AG09309 (cell line): ENCODE data around the gene DPH3.

Experiments used
- DNase-seq: peaks from one replicate; pipeline ENCODE4 v3.0.0-alpha.2; 2010; ENCODE audit warnings: low read depth
- H3K4me3 ChIP-seq: 2 replicates; pipeline ENCODE4 v1.5.1; 2011; ENCODE audit warnings: mild to moderate bottlenecking, low read depth, low read length, moderate library complexity; ENCODE audit not compliant: control insufficient read depth
- TF ChIP-seq, protein P1 (sequence below): IDR thresholded peaks from 2 replicates; pipeline ENCODE4 v1.5.1; 2011; ENCODE audit warnings: mild to moderate bottlenecking, low read depth, low read length, inconsistent platforms; ENCODE audit not compliant: insufficient read depth, control insufficient read depth; ENCODE audit errors: missing control alignments

DPH3 gene

DNA sequence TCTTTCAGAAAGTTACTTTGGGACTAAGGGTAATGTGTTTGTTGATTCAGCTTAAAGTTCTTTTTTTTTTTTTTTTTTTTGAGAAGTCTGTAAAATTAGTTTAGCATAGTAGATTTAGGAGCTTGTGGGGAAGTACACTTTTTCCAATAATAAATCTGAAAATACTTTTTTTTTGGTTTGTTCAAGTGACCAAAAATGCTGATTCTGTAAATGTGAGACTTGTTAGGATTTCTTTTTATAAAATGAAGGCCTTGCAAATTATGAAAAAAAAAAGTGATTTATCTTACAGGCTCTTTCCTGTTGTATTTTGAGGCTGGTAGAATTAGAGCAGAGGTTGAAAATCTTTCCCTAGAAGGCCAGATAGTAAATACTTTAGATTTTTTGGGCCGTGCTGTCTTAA lies 7.8 kb upstream of the DPH3 start:
- TF ChIP-seq, protein P1, sequence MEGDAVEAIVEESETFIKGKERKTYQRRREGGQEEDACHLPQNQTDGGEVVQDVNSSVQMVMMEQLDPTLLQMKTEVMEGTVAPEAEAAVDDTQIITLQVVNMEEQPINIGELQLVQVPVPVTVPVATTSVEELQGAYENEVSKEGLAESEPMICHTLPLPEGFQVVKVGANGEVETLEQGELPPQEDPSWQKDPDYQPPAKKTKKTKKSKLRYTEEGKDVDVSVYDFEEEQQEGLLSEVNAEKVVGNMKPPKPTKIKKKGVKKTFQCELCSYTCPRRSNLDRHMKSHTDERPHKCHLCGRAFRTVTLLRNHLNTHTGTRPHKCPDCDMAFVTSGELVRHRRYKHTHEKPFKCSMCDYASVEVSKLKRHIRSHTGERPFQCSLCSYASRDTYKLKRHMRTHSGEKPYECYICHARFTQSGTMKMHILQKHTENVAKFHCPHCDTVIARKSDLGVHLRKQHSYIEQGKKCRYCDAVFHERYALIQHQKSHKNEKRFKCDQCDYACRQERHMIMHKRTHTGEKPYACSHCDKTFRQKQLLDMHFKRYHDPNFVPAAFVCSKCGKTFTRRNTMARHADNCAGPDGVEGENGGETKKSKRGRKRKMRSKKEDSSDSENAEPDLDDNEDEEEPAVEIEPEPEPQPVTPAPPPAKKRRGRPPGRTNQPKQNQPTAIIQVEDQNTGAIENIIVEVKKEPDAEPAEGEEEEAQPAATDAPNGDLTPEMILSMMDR = no peak
- DNase-seq = no peak
- no peak overlapping the region for H3K4me3 ChIP-seq

DNA sequence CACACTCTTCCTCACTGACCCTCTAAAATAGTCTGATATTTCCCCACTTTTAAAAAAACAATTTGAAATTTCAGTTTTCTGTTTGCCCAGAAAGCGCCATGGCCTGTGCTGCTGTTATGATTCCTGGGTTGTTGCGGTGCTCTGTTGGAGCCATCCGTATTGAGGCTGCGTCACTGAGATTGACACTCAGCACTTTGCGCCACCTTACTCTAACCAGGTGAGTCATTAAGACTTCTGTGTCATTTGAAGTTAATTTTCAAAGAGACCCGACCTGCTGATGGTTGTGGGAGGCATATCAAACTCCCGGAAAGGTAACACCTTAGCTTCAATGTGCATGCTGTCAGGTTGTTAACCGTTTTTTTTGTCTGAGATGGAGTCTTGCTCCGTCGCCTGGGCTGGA lies 6.1 kb upstream of the DPH3 start:
- TF ChIP-seq, protein P1 = no peak
- H3K4me3 ChIP-seq = no peak overlapping the region
- DNase-seq = no peak

DNA sequence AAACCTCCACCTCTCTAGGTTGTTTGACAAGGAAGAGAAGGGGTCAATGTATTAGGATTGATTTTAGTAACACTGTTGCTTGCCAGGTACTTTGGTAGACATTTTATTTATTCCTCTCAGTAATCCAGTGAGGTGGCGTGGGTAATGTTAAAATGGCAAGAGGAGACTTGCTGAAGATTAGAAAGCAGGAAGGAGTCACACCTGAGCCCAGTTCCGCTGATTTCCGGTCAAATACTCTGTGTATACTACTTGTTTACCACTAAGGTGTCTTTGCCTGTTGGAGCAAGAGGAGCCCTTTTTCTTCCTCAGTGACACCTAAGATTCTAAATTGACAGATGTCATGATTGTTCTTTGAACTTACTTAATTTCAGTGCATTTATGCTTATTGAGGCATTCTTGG lies 2.0 kb upstream of the DPH3 start:
- no peak for DNase-seq
- no peak overlapping the region for H3K4me3 ChIP-seq
- TF ChIP-seq, protein P1 = no peak

DNA sequence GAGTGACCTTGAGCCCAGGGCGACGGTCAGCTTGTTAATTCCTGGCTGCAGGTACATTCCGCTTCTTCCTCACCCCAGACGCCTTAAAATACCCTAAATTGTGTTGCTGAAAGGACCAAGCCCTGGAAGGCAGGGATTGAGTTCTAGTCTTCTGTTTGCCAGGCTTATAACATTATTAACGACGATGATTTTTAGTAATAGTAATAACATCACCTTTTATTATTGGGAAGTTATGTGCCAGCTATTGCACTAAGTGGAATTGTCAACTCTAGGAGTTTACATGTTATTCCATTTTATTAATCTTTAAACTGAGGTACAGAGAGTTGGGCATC lies 678 bp upstream of the DPH3 start:
- DNase-seq = no peak
- peak overlapping the region; percentile 92 for H3K4me3 ChIP-seq
- TF ChIP-seq, protein P1 = no peak

DNA sequence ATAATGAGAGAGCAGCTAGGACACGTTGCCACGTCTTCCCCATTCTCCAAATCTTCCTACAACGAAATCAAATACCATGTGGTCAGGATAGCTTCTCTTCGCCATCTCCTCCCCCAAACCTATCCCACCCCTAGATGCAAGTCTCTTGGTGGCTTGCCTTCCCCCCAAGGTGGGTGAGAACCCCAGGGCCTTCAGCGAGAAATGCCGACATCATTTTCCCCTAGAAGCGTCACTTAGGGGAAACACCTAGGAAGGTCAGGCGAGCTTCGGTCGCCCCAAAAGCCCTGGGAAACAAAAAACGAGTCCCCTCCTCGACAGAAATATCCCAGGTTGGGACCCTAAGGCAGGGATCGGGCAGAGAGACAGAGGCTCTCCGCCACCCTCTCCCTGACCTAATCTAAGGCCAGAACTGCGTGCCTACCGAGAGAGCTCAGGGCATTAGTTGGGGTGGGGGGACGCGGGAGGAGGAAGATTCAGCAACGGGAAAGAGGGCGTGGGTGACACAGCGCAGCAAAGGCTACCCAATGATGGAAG lies 502 bp downstream of the DPH3 start:
- DNase-seq = peak; percentile 27
- TF ChIP-seq, protein P1 = no peak
- H3K4me3 ChIP-seq = peak overlapping the region; percentile 92

DNA sequence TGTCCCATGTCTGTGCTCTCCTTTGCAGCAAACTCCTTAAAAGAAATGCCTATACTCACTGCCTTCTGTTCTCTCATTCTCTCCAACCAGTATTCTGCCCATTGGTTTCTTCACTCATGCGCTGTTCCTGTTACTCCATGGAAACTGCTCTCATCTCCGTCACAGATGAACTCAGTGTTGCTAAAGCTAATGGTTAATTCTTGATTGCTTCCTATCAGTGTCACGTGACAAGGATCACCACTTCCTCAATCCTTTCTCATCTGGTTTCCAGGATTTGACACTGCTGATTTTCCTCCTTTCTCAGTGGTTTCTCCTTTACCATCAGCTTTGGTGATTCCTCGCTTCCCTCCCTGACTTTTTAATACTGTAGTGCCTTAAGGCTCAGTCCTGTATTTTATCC lies 2.6 kb downstream of the DPH3 start:
- TF ChIP-seq, protein P1 = no peak
- no peak overlapping the region for H3K4me3 ChIP-seq
- DNase-seq = no peak

DNA sequence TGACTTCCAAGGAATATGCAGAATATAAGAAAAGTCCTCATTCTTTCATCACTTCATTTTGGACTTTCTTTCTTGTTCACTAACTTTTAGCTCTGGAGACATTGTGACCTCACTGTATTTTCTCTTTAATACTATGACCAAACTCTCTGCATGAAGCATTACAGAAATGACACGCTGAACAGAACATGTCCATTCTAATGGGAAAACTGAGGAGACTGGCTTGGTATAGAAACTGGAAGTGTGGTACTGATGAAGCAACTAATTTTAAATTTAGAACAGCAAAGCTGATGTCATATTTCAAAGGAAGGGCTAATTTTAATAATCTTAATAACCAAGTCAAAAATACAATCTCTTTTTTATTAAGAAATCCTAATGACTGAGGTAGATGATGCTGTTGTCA lies 4.7 kb downstream of the DPH3 start:
- H3K4me3 ChIP-seq = no peak overlapping the region
- DNase-seq = no peak
- TF ChIP-seq, protein P1 = no peak
